ENCODE results near the gene IDUA. TPM values are rescaled to one million over a fixed set of nuclear protein-coding genes. Genes with fewer than 3 reads are reported as not detected.

The IDUA gene
- total RNA-seq, 1 experiment from 2014 or later, result 6.1 TPM

- in situ Hi-C loops (cut with HindIII; ENCODE audit: low pct_unique_long_range_greater_than_20kb, low sequenced_read_pairs), result no loop called here
- DNase-seq (ENCODE audit: low read depth, low spot score), result no peak
Observed at GRCh38 chr4:954211-955020, 32.4 kb upstream of the IDUA start.

- no peak for DNase-seq (ENCODE audit: low read depth, low spot score)
- in situ Hi-C loops (cut with HindIII; ENCODE audit: low pct_unique_long_range_greater_than_20kb, low sequenced_read_pairs), result no loop called here
Observed at GRCh38 chr4:955161-955921, 31.5 kb upstream of the IDUA start.

- in situ Hi-C loops (cut with HindIII; ENCODE audit: low pct_unique_long_range_greater_than_20kb, low sequenced_read_pairs), result no loop called here
- DNase-seq (ENCODE audit: low read depth, low spot score), result no peak
Observed at GRCh38 chr4:955931-956381, 30.9 kb upstream of the IDUA start.

- DNase-seq (ENCODE audit: low read depth, low spot score), result no peak
- in situ Hi-C loops (cut with HindIII; ENCODE audit: low pct_unique_long_range_greater_than_20kb, low sequenced_read_pairs), result no loop called here
Observed at GRCh38 chr4:956531-957230, 30.2 kb upstream of the IDUA start.

GRCh38 chr4:957231-957580, 29.6 kb upstream of the IDUA start:
- in situ Hi-C loops (cut with HindIII; ENCODE audit: low pct_unique_long_range_greater_than_20kb, low sequenced_read_pairs), result no loop called here

GRCh38 chr4:957581-958313, 29.1 kb upstream of the IDUA start:
- in situ Hi-C loops (cut with HindIII; ENCODE audit: low pct_unique_long_range_greater_than_20kb, low sequenced_read_pairs), result no loop called here

More at GRCh38 chr4:957231-957580, 29.6 kb upstream of the IDUA start:
- no peak for DNase-seq (ENCODE audit: low read depth, low spot score)

GRCh38 chr4:958314-958665, 28.6 kb upstream of the IDUA start:
- in situ Hi-C loops (cut with HindIII; ENCODE audit: low pct_unique_long_range_greater_than_20kb, low sequenced_read_pairs), result no loop called here

More at GRCh38 chr4:957581-958313, 29.1 kb upstream of the IDUA start:
- no peak for DNase-seq (ENCODE audit: low read depth, low spot score)

GRCh38 chr4:958696-959337, 28.0 kb upstream of the IDUA start:
- DNase-seq (ENCODE audit: low read depth, low spot score), result no peak
- in situ Hi-C loops (cut with HindIII; ENCODE audit: low pct_unique_long_range_greater_than_20kb, low sequenced_read_pairs), result no loop called here

More at GRCh38 chr4:958314-958665, 28.6 kb upstream of the IDUA start:
- no peak for DNase-seq (ENCODE audit: low read depth, low spot score)

GRCh38 chr4:959338-960139, 27.3 kb upstream of the IDUA start:
- in situ Hi-C loops (cut with HindIII; ENCODE audit: low pct_unique_long_range_greater_than_20kb, low sequenced_read_pairs), result no loop called here

GRCh38 chr4:960140-960635, 26.7 kb upstream of the IDUA start:
- in situ Hi-C loops (cut with HindIII; ENCODE audit: low pct_unique_long_range_greater_than_20kb, low sequenced_read_pairs), result no loop called here
- no peak for DNase-seq (ENCODE audit: low read depth, low spot score)

More at GRCh38 chr4:959338-960139, 27.3 kb upstream of the IDUA start:
- DNase-seq (ENCODE audit: low read depth, low spot score), result no peak

GRCh38 chr4:960636-961350, 26.1 kb upstream of the IDUA start:
- no peak for DNase-seq (ENCODE audit: low read depth, low spot score)
- in situ Hi-C loops (cut with HindIII; ENCODE audit: low pct_unique_long_range_greater_than_20kb, low sequenced_read_pairs), result no loop called here

GRCh38 chr4:961351-962230, 25.3 kb upstream of the IDUA start:
- no peak for DNase-seq (ENCODE audit: low read depth, low spot score)

GRCh38 chr4:962231-963208, 24.3 kb upstream of the IDUA start:
- DNase-seq (ENCODE audit: low read depth, low spot score), result no peak
- in situ Hi-C loops (cut with HindIII; ENCODE audit: low pct_unique_long_range_greater_than_20kb, low sequenced_read_pairs), result no loop called here

More at GRCh38 chr4:961351-962230, 25.3 kb upstream of the IDUA start:
- in situ Hi-C loops (cut with HindIII; ENCODE audit: low pct_unique_long_range_greater_than_20kb, low sequenced_read_pairs), result no loop called here

All from SK-MEL-5 (cell line).